Measurements from ENCODE around the gene PITPNM3.

Gene PITPNM3

DNA sequence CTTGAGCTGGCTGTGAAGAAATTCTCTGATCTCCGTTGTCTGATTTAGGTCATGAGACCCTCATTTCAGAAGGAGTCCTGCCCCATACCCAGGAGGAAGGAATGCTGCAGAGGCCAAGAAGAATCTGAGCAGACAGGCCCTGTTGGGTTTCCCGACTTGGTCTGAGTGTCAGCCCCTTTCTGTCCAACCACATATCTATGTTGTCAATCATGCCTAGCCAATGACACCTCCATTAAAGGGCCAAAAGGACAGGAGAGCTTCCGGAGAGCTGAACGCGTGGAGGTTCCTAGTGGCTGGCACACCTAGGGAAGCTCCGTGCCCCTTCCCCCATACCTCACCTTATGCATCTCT lies 74.3 kb downstream of the PITPNM3 start:
- TF ChIP-seq JUND (IDR thresholded peaks at IDR 0.05; ENCODE audit: low read depth): no peak
- no peak for DNase-seq (ENCODE audit: low read depth in 1 of 2, low spot score in 1 of 2)
- in situ Hi-C loops (cut with HindIII; ENCODE audit: low pct_unique_long_range_greater_than_20kb, low sequenced_read_pairs): no loop called here

DNA sequence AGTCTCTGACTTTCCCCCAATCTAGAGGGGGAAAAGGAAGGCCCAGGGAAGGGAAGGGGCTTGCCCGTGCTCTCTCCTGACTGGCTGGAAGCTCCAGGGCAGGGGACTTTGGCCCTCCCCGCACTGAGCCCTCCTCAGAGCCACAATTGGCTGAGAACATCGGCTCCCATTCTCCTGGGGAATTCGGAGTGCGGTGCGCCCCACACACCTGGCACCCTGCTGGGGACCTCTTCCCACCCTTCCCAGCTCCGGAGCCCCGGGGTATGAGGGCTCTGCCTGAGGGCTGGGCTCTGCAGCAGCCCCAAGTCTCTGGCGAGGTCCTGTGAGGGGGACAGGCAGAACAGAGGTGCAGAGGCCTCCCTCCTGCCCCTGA lies 76.1 kb downstream of the PITPNM3 start:
- in situ Hi-C loops (cut with HindIII; ENCODE audit: low pct_unique_long_range_greater_than_20kb, low sequenced_read_pairs): no loop called here
- no peak for TF ChIP-seq JUND (IDR thresholded peaks at IDR 0.05; ENCODE audit: low read depth)
- DNase-seq (ENCODE audit: low read depth in 1 of 2, low spot score in 1 of 2): no peak

DNA sequence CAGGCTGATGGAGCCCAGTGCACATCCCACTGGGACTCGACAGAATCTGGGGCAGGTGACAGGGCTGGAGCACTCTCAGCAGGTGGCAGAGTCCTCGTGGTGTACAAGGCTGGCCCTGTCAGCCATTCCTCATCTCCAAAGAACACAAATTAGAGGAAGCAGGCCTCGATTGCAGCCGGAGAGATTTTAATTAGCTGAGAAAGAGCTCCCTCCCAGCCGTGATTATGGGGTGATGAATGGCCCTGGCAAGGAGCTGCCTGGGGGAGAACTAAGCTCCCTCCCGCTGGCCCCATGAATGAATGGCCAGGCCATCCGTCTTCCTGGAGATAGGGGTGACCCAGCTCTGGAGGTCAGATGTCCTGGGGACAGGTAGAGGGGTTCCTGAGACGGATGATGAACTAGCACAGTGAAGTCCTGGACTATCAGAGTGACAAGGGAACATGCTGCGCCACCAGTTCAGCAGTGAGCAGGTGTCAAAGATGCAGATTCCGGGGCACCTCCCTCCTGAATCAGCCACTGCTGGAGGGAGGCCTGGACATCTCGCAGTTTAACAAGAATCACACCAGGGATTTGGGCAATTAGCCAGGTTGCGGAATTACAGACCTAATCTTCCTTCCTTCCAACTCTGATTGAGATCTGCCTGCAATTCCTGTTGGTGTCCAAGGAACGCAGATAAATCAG lies 76.6 kb downstream of the PITPNM3 start:
- no peak for TF ChIP-seq JUND (IDR thresholded peaks at IDR 0.05; ENCODE audit: low read depth)
- DNase-seq (ENCODE audit: low read depth in 1 of 2, low spot score in 1 of 2): no peak
- in situ Hi-C loops (cut with HindIII; ENCODE audit: low pct_unique_long_range_greater_than_20kb, low sequenced_read_pairs): no loop called here

GRCh38 chr17:6478486-6478885 lies 77.9 kb downstream of the PITPNM3 start:
- in situ Hi-C loops (cut with HindIII; ENCODE audit: low pct_unique_long_range_greater_than_20kb, low sequenced_read_pairs): no loop called here
- DNase-seq (ENCODE audit: low read depth in 1 of 2, low spot score in 1 of 2): no peak
- TF ChIP-seq JUND (IDR thresholded peaks at IDR 0.05; ENCODE audit: low read depth): no peak

- in situ Hi-C loops (cut with HindIII; ENCODE audit: low pct_unique_long_range_greater_than_20kb, low sequenced_read_pairs): no loop called here
- TF ChIP-seq JUND (IDR thresholded peaks at IDR 0.05; ENCODE audit: low read depth): no peak
Measured at GRCh38 chr17:6477831-6478383, 78.4 kb downstream of the PITPNM3 start.

DNA sequence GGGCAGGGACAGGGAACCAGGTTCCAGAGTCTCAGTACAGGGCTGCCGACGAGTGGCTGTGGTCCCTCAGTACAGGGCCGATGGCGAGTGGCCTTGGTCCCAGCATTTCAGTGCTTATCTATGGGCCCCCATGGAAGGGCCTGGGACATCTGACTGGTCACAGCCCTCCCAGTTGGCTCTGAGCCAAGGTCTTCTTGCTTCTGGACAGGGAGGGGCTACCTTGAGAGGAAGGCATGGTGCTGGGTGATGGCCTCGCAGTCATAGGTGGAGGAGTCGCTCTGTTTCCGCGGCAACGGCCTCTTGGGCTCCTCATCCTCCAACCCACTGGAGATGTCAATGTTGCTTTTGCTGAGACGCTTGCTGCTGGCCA lies 79.6 kb downstream of the PITPNM3 start:
- in situ Hi-C loops (cut with HindIII; ENCODE audit: low pct_unique_long_range_greater_than_20kb, low sequenced_read_pairs): no loop called here
- no peak for DNase-seq (ENCODE audit: low read depth in 1 of 2, low spot score in 1 of 2)

More at GRCh38 chr17:6477831-6478383, 78.4 kb downstream of the PITPNM3 start:
- no peak for DNase-seq (ENCODE audit: low read depth in 1 of 2, low spot score in 1 of 2)

GRCh38 chr17:6476076-6476809 lies 80.1 kb downstream of the PITPNM3 start:
- DNase-seq (ENCODE audit: low read depth in 1 of 2, low spot score in 1 of 2): no peak
- no peak for TF ChIP-seq JUND (IDR thresholded peaks at IDR 0.05; ENCODE audit: low read depth)
- in situ Hi-C loops (cut with HindIII; ENCODE audit: low pct_unique_long_range_greater_than_20kb, low sequenced_read_pairs): no loop called here

More for the DNA sequence above, 79.6 kb downstream of the PITPNM3 start:
- TF ChIP-seq JUND (IDR thresholded peaks at IDR 0.05; ENCODE audit: low read depth): no peak

DNA sequence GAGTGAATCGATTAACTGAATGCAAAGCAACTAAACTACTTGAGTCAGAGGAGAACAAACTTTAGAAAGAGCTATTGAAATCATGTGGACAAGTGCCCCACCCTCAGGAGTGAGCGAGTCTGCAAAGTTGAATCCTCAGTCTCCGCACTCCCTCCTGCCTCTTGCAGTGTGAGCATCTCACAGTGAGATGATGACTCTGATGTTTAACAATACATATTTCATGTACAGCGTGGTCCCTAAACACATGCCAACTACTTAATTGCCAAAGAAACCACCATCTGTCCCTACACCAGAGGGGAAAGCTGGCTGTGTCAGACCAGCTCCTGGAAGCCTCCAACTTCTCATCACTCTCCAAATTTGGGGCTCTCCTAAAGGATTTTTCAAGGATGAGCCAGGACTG lies 80.9 kb downstream of the PITPNM3 start:
- no peak for DNase-seq (ENCODE audit: low read depth in 1 of 2, low spot score in 1 of 2)
- no peak for TF ChIP-seq JUND (IDR thresholded peaks at IDR 0.05; ENCODE audit: low read depth)

DNA sequence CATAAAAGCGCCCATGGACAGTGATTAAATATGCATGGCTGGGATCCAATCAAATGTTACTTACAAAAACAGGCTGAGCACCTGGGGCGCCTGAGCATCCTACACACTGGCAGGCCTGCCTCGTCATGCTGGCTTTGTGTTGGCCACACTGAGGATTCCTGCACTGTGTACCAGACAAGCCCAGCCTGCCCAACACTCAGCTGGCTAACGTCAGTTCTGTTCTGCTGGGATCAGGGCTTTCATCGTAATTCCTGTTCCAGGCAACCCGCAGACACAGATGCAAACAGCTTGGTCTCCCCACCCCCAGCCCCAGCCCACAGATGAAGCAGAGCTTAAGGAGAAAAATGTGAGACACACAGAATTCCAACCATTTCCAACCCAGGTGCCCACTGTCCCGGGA lies 81.4 kb downstream of the PITPNM3 start:
- DNase-seq (ENCODE audit: low read depth in 1 of 2, low spot score in 1 of 2): no peak
- TF ChIP-seq JUND (IDR thresholded peaks at IDR 0.05; ENCODE audit: low read depth): no peak
- in situ Hi-C loops (cut with HindIII; ENCODE audit: low pct_unique_long_range_greater_than_20kb, low sequenced_read_pairs): no loop called here

More for the DNA sequence above, 80.9 kb downstream of the PITPNM3 start:
- in situ Hi-C loops (cut with HindIII; ENCODE audit: low pct_unique_long_range_greater_than_20kb, low sequenced_read_pairs): no loop called here

- no peak for TF ChIP-seq JUND (IDR thresholded peaks at IDR 0.05; ENCODE audit: low read depth)
- in situ Hi-C loops (cut with HindIII; ENCODE audit: low pct_unique_long_range_greater_than_20kb, low sequenced_read_pairs): no loop called here
- no peak for DNase-seq (ENCODE audit: low read depth in 1 of 2, low spot score in 1 of 2)
Measured at GRCh38 chr17:6474376-6474775, 82.0 kb downstream of the PITPNM3 start.

GRCh38 chr17:6473128-6473767 lies 83.1 kb downstream of the PITPNM3 start:
- peak; percentile 69 to 91 for DNase-seq (ENCODE audit: low read depth in 1 of 2, low spot score in 1 of 2)
- no peak for TF ChIP-seq JUND (IDR thresholded peaks at IDR 0.05; ENCODE audit: low read depth)
- in situ Hi-C loops (cut with HindIII; ENCODE audit: low pct_unique_long_range_greater_than_20kb, low sequenced_read_pairs): no loop called here

DNA sequence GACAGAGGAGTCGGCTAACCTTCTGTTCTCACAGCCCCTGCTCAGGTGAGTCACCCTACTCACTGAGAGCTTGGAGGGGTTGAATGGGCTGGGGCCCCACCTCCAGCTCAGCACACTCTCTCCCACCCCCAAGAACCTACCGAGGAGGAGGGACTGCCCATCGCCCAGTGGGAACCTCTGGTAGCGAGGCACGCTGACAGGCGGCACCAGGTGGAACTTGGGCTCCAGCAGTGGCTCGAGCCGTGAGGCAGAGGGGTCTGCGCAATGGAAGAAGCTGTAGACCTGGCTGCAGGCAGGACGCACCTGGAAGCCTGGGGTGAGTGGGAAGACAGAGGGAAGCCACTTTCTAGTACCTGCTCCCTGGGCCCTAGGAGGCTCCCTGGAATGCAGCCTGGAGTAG lies 83.8 kb downstream of the PITPNM3 start:
- no peak for TF ChIP-seq JUND (IDR thresholded peaks at IDR 0.05; ENCODE audit: low read depth)
- no peak for DNase-seq (ENCODE audit: low read depth in 1 of 2, low spot score in 1 of 2)
- in situ Hi-C loops (cut with HindIII; ENCODE audit: low pct_unique_long_range_greater_than_20kb, low sequenced_read_pairs): no loop called here

Data from T47D (cell line).